HG02642 (cell line): ENCODE results near the gene OR7D2.

Experiments used
- ATAC-seq: cut with Tn5 transposase; IDR thresholded peaks from one replicate; pipeline ENCODE4 v1.9.1; 2021; ENCODE audit warnings: mild to moderate bottlenecking; ENCODE audit not compliant: unreplicated experiment, poor library complexity

Gene OR7D2

DNA sequence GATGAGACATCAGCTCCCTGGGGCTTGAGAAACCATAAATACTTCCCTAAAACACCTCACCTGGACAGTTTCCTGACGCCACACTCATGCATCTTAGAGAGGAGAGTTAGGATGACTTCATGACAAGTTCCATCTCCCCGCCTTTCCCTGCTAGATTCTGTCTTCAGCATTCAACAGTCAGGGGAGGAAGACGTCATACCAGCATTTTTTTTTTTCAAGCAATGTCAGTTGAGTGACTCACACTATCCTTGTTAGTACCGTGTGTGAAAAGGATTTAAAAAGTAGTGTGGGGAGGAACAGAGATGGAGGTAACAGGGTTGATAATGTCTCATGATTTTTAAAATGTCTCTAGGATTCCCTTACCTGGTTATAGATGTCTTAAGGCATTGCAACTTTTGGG, at the start of gene OR7D2:
Gene OR7D2 (plus strand): TSS at position 79 of the 400 bp plus-strand sequence. CDS start 6,803 bp downstream, outside the sequence.
- ATAC-seq: no peak

DNA sequence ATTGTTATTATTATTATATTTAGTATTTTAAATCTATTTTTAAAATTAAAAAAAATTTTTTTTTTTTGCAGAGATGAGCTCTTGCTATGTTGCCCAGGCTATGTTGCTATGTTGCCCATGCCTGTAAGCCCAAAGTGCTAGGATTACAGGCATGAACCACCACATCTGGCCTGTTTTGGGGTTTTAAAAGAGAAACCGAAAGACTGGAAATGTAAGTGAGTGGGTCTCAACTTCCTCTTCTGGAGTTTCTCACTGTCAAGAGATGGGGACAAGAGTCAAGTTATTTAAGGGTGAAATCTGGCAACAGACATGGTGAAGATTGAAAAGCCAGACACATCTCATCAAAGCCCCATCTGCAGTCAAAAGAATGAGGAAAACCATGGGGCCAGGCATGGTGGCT, 47.8 kb upstream of the OR7D2 start:
- ATAC-seq: no peak

DNA sequence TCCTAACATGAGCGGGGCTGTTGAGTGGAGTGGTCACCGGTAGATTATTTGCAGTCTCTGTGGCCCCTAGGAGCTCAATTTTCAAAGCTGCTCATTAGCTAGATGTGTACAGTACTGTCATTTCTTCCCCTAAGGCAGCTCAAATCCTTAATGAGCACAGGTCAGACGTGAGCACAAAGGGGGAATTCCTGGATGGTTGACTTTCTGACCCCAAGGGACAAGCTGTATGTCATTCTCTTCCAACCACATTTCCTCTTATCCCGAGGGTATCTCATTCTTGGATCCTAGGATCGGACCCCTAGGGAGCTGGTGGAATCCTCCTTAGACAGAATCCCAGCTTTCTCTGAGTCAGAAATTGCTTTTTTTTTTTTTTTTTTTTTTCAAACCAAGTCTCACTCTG, 46.4 kb upstream of the OR7D2 start:
- no peak for ATAC-seq

DNA sequence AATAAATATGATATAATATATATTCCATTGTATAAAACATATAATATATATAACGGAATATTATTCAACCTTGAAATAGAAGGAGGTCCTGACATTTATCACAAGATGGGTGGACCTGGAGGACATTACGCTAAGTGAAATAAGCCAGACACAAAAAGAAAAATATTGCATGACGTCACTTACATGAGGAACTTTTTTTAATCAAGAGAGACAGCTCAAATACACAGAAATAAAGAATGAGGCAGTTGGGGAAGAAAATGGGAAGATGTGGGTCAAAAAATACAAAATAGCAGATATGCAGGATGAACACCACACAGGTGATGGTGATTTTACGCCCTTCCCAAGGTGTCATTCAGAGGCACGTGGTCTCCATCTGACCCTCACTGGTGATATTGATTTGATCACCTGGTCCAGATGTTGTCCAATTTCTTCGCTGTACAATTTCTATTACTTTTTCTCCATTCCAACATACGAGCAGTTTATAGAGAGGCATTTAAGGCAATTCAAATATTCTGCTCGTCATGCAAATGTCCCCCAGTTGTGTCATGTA, 39.1 kb upstream of the OR7D2 start:
- ATAC-seq: peak; percentile 9

DNA sequence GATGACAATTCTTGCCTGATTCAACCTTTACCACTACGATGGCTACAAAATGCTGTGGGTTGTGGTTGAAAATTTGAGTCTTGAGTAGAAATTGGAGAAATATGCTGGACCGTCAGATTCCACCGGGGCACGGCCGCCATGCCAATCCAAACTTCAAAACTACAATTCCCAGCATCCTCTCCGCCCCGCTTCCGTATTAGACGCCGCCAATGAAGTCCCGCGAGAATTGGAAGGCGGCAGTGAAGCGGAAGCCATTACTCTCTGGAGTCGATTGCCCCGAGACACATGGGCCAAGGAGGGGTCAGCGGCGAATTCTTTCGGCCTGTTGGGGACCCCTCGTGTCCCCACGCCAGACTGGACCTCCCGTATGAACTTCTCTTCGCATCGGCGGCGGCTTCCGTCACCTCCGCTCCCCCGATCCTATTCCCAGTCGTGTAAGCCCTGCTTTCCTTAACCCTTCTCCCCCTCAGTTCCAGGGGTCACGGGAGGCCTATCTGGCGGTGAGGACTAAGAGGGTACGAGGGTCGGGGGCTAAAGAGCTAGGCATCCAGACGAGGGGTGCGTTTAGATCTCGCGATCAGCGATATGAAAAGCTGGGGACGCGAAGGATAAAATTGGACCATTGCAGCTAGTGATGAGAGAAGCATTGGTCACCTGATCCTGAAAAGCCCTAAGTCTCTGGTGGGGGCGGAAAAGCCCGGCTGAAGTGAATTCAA, 38.5 kb upstream of the OR7D2 start, which contains the start of gene ZNF317:
Gene ZNF317 (plus strand): TSS at position 239 of the 716 bp plus-strand sequence. CDS start 15,620 bp downstream, outside the sequence.
- ATAC-seq: peak; percentile 95

DNA sequence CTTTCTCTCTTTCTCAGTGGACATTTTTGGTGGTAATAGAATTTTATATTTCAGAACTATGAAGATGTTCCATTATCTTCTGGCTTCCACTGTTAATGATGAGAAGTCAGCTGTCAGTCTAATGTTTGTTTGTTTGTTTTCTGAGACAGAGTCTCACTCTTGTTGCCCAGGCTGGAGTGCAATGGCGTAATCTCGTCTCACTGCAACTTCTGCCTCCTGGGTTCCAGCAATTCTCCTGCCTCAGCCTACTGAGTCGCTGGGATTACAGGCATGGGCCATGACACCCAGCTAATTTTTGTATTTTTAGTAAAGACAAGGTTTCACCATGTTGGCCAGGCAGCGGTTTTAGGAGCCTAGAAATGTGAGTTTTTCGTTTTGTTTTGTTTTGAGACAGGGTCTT, 33.9 kb upstream of the OR7D2 start:
- no peak for ATAC-seq

DNA sequence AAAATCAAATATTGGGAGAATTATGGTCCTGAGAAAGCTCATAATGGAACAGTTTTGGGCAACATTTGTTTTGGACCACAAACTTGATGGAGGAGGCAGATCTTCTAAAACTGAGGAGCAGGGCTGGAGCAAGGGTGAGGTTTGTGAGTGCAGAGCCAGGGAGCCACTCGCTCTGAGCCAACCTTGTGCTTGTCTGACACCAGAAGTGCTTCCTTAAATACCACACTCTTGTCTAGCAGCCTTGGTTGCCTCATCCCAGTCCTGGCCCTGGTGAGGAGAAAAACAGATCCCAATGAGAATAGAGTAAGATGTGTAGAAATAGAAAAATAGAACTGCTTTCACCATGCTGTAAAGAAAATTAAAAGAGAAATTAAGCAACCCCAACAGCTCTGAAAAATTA, 31.9 kb upstream of the OR7D2 start:
- no peak for ATAC-seq

DNA sequence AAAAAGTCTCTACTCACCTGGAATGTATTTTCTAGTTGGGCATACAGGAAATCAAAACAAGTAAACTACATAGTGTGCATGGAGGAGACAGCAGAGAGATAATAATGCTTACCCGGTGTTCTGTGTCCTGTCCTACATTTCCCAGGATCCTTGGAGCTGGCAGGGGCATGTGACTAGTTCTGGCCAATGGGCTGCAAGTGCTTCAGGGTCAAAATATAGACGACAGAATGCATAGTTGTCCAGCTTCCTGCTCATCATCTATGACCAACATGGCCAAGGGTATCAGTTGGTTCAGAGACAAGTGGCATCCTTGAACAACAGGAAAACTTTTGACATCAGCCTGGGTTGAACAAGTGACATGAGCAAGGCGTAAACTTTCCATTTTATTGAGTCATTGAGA, 30.1 kb upstream of the OR7D2 start:
- no peak for ATAC-seq

DNA sequence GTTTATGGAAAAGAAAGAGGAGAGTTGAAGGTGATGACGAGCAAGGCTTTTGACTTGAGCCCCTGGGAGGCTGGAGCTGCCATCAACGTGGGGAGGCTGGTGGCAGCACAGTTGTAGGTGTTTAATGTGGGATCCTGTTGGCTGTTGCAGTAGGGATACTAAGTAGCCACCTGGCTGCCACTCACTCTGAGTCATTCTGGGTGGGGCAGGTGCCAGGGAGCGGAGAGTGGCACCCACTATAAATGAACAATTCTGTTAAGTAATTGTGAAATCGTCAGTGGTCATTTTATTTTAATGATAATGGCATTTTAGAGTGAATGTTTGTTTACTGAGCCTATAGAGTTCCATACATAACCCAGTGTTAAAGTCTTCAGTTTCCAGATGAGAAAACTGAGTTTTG, 28.8 kb upstream of the OR7D2 start:
- no peak for ATAC-seq

DNA sequence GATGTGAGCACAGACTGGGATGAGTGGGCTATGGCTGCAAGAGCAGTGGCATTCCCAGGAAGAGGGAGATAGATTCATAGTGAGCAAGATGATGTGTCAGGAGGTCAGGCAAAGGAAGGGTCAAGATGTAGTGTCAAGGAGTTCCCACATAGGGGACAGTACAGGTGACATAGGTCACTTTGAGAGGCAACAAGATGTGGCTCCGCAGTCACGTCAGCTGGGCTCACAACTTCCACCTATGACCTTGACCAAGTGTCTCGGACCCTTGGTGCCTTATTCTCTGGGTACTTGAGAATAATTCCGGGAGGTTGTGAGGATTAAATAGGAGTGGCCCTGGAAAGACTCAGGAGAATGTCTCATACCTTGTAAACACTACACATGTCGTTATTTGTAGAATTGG, 28.1 kb upstream of the OR7D2 start:
- ATAC-seq: no peak

DNA sequence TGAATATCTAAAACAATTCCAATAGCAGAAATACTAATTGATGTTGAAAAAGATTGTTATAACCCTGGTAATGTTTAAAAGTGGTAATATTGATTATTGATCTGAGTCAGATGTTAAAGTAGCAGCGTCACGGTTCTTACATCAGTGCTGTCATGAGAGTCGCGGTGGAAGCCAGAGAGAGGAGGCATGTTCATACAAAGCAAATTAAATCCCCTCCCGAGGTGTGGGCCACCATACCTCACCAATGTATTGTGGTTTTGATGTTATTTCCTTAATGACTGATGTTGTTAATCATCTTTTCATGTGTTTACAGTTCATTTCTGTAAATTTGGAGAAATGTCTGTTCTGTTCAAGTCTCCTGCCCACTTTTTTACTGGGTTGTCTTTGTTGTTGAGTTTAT, 27.4 kb upstream of the OR7D2 start:
- no peak for ATAC-seq

DNA sequence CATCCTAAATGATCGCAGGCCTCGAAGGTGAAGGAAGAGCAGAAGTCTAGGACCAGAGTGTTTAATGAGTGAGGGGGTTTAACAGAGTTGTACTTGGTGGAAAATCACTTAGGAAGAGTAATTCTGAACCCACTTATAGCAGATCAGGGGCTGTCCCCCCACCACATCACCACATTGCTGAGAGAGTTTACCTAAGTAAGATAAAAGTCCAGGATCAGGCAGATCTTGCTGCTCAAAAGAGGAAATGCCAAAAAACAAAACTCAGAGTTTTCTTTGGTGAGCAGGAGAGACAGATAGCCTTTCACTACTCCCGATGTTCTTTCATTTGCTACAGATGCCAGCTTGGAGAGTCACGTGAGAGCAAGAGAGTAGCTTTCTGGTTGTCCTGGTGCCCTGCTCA, 23.2 kb upstream of the OR7D2 start:
- ATAC-seq: no peak

DNA sequence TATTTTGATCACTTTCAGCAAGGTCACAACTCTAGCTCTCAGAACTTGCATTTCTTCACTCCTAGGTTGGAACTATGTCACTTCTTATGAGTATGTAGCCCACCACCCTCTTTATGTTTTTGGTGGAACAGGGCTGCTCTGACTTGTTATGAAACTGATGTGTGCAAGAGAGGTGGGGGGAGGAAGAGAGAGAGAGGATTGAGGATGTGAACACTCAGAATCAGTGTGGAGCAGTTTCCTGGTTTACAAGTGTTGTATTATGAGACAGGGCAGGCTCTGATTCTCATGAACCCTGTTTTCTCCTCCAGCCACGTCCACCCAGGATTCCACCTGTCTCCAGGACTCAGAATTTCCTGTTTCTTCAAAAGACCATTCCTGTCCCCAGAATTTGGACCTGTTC, 22.5 kb upstream of the OR7D2 start:
- ATAC-seq: no peak

DNA sequence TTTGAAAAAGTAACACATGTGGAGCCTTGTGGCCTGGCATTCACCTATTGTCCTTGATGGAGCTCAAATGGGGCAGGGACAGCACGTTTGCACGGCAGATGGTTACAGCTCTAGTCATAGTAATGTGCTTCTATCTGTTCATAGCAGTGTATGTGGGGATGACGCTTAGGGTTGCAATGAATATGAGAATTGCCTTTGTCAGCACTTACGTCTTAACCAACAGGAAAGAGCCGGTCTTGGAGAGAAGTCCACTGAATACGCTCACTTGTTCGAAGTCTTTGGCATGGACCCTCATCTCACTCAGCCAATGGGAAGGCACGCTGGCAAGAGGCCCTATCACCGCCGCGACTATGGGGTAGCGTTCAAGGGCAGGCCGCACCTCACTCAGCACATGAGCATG, 18.9 kb upstream of the OR7D2 start:
- no peak for ATAC-seq

DNA sequence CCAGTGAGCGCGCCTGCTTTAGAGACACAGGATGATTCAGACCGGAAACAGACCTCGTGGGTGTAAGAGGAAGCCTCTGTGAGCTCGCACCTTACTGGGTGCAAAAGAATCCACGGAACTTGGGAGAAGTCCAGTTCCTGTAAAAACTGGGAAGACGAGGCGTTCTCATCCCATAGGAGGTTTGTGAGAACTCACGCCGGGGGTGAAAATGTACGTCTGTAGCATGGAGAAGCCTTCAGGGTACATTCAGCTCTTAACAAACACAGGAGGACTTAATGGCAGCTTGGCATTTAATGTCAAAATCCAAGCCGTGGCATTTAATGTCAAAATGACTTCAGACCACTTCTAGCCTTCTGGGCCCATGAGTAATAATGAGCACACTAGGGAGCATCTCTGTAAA, 17.4 kb upstream of the OR7D2 start:
- no peak for ATAC-seq

DNA sequence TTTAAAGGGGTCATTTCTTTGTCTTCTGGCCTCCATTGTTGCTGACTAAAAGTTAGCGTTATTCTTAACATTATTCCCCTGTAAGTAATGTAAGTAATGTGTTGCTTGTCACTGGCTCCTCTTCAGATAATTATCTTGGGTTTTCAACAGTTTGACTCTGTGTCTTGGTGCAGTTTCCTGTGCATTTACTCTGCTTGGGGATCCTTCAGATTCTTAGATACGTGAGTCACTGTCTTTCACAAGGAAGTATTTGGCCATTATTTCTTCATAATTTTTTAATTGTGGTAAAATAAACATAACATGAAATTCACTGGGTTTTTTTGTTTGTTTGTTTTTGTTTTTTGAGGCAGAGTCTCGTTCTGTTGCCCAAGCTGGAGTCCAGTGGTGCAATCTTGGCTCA, 13.5 kb upstream of the OR7D2 start:
- ATAC-seq: no peak

DNA sequence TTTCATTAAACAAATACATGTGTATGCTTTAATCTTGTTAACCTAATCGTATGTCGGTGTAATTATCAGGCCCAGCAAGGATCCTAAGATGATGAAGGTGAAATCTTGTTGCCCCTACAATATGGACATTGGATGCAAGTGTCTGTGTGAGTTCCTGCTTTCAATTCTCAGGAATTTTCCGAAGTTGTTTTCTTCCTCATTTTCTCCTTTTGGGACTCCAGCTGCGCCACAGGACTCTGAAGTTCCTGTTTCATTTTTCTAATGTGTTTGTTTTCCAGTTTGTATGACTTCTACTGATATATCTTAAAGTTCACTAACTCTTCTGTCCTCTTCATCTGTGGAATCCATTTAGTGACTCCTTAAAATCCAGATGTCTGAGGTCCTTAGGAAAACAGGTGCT, 11.9 kb upstream of the OR7D2 start:
- ATAC-seq: no peak

DNA sequence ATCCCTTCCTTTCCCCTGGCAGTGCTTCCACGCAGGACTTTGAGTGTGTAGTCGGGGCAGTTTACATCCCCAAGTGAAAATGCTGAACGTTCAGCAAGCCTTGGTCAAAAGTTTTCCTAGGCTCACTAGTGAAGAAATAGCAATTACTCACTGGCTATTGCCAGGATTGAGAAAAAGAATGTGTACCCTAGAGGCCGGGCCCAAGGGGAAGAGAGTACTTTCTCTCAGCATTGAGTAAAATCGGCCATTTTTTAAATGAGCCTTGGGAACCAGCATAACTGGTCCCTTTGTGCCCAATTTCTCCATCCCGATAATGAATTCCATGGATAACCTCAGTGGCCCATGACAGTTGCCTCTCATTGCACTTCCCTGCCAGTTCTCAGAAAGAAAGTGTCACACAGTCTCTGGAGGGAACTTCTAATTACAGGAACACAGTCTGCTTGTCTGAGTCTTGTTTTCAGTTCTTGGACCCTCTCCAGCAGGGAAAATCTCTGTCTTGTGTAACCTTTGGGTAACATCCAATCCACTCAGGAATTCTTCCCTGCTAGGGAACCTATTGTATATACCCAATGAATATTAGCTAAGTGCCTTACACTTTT, 7.3 kb upstream of the OR7D2 start:
- ATAC-seq: no peak

DNA sequence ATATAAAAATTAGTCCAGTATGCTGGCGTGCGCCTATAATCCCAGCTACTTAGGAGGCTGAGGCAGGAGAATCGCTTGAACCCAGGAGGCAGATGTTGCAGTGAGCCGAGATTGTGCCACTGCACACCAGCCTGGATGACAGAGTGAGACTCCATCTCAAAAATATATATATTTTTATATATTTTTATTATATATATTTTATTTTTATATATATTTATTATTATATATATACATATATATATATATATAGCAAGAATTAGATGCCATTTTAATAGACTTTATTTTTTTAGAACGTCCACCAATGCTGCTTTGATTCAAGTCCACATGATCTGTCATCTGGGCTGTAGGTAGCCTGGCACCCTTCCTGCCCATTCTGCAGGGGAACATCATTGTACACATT, 3.5 kb upstream of the OR7D2 start:
- no peak for ATAC-seq

DNA sequence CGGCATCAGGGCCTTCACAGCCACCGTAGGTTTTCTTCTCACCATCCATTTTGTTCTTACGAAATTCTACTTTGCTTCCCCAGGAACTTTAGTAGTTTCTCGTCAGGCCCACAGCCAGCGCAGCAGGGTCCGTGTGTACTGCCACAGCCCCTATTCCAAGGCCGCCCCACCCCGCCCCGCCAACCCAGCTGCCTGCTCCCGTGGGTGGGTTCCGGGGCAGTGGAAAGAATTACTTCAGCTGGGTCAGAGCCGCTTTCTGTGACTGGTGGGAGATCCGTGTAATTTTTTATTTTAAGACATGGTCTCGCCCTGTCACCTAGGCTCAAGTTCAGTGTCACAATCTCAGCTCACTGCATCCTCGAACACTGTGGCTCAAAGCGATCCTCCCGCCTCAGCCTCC, 4.2 kb downstream of the OR7D2 start:
- ATAC-seq: no peak

DNA sequence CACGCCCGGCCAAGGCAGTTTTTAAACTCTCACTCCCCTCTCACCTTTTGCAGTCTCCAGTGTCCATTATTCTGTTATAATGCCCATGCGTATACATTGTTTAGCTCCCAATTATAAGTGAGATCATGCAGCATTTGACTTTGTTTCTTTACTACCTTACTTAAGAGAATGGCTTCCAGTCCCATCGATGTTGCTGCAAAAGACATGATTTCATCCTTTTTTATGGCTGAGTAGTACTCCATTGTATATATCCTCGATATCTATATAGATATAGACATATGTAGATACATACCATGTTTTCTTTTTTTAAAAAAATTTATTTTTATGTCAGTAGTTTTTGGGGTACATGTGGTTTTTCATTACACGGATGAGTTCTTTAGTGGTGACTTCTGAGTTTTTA, 8.4 kb downstream of the OR7D2 start:
- ATAC-seq: no peak

DNA sequence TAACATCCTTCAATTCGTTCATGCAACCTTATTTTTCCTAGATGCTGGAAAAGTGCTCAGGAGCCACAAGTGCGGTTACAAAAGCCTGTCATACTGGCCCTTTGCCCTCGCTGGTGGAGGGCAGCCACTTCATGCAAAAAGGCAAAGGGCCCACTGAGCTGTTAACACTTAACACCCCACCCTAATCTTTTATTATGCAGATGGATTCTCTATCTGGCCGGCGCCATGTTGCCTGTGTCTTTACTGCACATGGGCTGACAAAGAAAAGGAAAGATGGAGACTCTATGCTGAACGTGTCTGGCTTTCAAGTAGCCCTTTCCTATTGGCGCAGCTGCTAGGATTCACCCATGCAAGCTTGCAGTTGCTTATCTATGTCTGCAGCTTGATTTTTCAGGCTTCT, 10.8 kb downstream of the OR7D2 start:
- no peak for ATAC-seq
